Activated naive CD8-positive, alpha-beta T cell treated with anti-CD3 and anti-CD28 coated beads, Interleukin-2, amount 50 U/mL, for 16 hours (primary cell): Measurements from ENCODE around the gene TNFSF12.
"Not testable (repeated sequence)": the region's sequence is repeated elsewhere in the genome, so short reads cannot be mapped to it uniquely, and the experiment has no call there.

Experiments
- DNase-seq: peaks from one replicate; pipeline ENCODE4 v3.0.0-alpha.2; 2020; ENCODE audit warnings: low read depth, low spot score

TNFSF12 gene

DNA sequence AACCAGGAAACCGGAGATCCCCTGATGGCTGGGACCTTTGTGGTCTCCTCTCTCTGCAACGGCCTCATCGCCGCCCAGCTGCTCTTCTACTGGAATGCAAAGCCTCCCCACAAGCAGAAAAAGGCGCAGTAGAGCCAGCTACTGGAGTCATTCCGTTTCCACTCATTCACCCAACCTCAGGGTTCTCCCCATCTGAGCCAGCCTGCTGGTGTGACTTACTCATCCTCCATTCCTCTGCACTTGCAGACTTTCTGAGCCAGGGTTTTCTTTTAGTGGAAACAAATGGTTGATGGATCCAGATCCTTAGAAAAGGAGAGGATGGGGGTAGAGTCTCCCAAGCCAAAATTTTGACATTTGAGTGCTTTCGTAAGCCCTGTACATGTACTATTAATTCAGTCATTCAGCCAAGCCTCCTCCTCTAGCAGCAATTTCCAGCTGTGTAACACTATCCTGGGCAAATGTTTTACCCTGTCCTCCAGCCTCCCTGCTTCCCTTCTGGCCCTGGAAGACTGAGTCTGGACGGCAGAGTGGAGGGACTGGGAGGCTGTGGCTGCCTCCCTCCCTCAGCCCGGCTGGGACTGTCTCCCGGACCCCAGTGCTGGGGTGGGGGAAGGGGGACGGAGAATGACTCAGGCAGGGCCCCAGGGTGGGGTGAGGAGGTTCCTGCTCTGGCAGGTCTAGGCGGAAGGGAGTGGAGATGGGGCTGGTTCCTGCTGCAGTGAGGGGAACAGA, 38.7 kb downstream of the TNFSF12 start:
- no peak for DNase-seq

GRCh38 chr17:7588553-7589203, 39.8 kb downstream of the TNFSF12 start:
- no peak for DNase-seq

GRCh38 chr17:7589204-7589868, 40.5 kb downstream of the TNFSF12 start:
- no peak for DNase-seq

DNA sequence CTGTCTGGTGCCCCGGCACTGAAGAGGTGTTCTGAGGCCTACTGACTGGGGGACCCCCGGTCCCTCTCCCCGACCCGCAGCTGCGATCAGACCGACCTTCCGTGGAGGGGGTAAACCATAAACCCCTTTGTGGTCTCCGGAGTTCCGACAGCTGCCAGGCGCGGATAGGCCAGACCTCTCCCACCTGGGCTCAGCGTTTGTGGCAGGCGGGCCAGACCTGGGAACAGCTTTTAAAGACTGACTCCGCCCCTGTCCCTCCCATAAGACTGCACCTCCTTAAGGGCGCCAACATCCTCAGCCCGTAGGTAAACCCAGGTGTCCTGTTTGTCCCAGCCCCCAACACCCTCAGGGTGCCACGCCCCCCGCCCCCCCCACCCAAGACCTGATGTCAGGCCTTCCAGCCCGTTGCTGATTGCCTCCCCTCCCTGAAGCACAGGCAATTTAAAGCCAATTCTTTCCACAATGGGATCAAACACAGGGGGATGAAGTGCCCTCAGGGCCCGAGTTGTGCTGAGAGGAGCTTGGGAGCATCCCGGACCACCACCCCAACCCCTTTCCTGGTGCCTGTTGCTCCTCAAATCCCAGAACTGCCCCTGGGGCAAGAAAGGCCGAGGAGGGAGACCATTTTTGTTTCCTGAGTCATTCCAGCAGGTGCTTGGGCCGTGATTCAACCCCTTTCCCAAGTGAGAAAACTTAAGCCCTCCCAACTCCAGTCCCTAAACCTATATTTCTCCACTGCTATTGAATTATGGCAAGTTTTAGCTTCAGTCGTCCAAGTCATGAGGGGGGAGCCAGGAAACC, 41.2 kb downstream of the TNFSF12 start, which contains the start of gene SOX15:
Gene SOX15, minus strand, starts transcription at position 204 of the 801 bp plus-strand sequence. CDS start 418 bp downstream, outside the sequence.
- no peak for DNase-seq

DNA sequence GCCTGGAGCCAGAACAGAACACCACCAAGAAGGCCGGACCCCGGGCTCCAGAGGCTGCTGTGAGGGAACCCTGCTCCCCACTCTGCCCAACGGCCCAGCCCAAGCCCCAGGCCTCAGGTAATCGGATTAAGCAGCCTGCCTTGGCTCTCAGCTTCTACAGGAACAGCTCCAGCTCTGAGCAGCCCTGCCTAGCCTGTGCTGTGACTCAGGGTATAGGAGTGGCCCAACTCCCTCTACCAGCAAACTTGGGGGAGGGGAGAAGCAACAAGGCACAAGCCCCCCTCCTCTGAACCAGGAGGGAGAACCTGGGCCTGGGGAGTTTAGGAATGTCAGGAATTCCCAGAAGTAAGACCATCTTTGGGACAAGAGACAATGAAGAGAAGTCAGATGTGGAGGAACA, 41.9 kb downstream of the TNFSF12 start:
- DNase-seq, result no peak

- DNase-seq, result no peak
Observed at GRCh38 chr17:7591596-7591995, 42.7 kb downstream of the TNFSF12 start.

GRCh38 chr17:7592422-7593021, 43.7 kb downstream of the TNFSF12 start:
- no peak for DNase-seq

DNA sequence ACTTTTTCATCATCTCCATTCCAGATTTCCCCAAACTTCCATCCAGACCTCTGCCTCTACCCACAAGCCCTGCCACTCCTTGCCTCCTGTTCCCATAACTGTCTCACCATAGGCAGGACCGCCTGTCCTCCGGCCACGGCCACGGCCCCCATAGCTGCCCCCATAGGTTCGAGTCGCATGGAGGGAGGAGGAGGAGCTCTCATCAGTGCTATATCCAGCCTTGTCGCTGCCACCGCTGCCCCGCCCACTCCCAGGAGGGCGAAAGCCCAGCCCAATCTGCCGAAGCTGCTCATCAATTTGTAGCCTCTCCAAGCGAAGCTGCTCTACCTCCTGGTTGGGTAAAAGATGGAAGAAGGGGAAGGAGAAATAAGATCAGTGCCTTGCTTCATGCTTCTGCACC, 44.4 kb downstream of the TNFSF12 start:
- DNase-seq, result no peak

GRCh38 chr17:7597561-7597960, 48.7 kb downstream of the TNFSF12 start:
- not testable (repeated sequence) for DNase-seq

- no peak for DNase-seq
Observed at GRCh38 chr17:7606280-7606679, 57.4 kb downstream of the TNFSF12 start.
